ENCODE results near the gene DHRS7.
"Not testable (repeated sequence)": the region's sequence is repeated elsewhere in the genome, so short reads cannot be mapped to it uniquely, and the experiment has no call there.

Gene DHRS7

GRCh38 chr14:60133487-60133886 is 31.7 kb downstream of the DHRS7 start:
- no peak for DNase-seq

- no peak for DNase-seq
Measured at GRCh38 chr14:60125918-60126317, 39.3 kb downstream of the DHRS7 start.

DNA sequence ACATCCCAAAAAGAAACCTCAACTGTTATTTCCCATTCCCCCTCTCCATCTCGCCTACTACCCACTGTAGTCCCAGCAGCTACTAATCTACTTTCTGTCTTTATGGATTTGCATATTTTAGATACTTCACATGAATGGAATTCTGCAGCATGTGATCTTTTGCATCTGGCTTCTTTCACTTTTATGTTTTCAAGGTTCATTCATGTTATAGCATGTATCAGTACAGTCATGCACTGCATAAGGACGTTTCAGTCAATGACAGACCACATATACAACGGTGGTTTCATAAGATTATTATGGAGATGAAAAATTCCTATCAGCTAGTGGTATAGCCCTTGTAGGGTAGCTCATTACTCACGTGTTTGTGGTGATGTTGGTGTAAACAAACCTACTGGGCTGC is 49.0 kb downstream of the DHRS7 start:
- no peak for DNase-seq

GRCh38 chr14:60114881-60115280 is 50.3 kb downstream of the DHRS7 start:
- DNase-seq, result no peak

- no peak for DNase-seq
Measured at GRCh38 chr14:60111732-60112131, 53.5 kb downstream of the DHRS7 start.

DNA sequence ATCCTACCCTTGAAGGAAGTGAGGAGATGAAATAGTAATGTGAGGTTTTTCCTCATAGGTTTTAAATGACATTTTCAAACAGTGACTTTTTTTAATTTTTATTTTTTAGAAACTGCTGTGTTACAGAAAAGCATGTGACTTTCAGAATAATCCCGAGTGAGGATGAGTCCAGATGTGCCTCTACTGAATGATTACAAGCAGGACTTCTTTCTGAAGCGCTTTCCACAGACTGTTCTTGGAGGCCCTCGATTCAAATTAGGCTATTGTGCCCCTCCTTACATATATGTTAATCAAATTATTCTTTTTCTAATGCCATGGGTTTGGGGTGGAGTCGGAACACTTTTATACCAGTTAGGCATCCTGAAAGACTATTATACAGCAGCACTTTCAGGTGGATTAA is 57.7 kb downstream of the DHRS7 start:
- DNase-seq, result no peak

GRCh38 chr14:60106339-60106738 is 58.9 kb downstream of the DHRS7 start:
- DNase-seq, result no peak

- no peak for DNase-seq
Measured at GRCh38 chr14:60102389-60102788, 62.8 kb downstream of the DHRS7 start.

- DNase-seq, result no peak
Measured at GRCh38 chr14:60101786-60102185, 63.4 kb downstream of the DHRS7 start.

- DNase-seq, result not testable (repeated sequence)
Measured at GRCh38 chr14:60099855-60100254, 65.3 kb downstream of the DHRS7 start.

GRCh38 chr14:60097974-60098373 is 67.2 kb downstream of the DHRS7 start:
- DNase-seq, result no peak

DNA sequence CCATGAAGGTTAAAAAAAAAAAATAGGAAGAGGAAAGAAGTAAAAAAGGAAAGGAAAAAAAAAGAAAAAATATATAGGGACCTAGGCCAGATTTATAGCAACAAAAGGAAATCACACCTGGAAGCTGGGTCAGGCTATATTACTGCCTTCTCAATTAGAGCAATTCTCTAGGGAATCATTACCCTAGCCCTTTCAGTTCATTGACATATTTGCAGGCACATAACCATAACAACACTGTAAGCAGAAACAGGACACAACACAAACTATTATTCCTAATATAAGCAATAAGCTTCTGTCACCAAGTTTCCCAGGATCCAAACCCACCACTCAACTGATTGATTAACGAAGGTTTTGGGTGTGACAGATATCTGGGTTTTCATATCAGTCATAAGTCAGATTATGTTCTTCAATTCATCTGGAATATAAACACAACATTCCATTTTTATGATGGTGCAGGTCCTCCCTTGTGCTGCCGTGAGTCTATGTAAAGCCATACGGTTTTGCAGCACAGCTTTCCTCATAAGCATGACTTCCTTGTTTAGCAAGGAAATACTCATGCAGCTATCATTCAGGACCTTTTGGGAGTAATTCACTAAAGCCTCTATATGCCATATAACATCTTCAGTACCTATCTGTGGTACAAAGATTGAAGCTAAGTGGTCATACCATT is 69.3 kb downstream of the DHRS7 start:
- DNase-seq, result no peak

DNA sequence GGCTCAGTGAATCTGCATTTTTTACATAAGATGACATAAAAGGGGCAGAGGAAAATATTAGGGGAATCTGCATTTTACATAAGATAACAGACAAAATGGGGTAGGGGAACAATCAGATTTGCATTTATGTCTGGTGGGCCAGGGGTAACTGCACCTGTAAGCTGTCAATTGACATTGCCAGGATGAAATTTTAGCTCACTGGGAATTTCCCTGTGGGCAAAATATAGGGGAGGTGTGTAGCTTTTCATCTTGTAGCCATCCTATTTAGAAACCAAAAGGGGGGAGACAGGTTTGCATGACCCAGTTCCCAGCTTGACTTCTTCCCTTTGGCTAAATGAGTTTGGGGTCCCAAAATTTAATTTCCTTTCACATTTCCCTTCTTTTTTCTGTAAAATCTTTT is 70.0 kb downstream of the DHRS7 start:
- DNase-seq, result no peak

GRCh38 chr14:60094306-60094897 is 70.8 kb downstream of the DHRS7 start:
- no peak for DNase-seq

All from stimulated activated CD4-positive, alpha-beta T cell treated with anti-CD3 and anti-CD28 coated beads, Interleukin-4, amount 100 ng/mL, for 4 hours (primary cell).